ENCODE results near the gene GABRA5. TPM values are rescaled to one million over a fixed set of nuclear protein-coding genes. Genes with fewer than 3 reads are reported as not detected.

GABRA5 gene
- total RNA-seq, 6 experiments from 2014 or later, result 2.0 to 4.9 (median 3.2) TPM

GRCh38 chr15:26996250-26996649 is 129.4 kb downstream of the GABRA5 start:
- Mint-ChIP-seq H3K27ac (no peak overlapping the region), H3K4me1 (ENCODE audit: low read depth) (no peaks in the 10 kb centered on the region), H3K36me3 (ENCODE audit: low read depth) (peaks cover 7% of the 10 kb centered on the region), H3K9me3 (peaks cover 43% of the 10 kb centered on the region), H3K4me3 (no peak overlapping the region), H3K27me3 (ENCODE audit: insufficient read depth) (no peaks in the 10 kb centered on the region)
- DNase-seq, result no peak
- TF ChIP-seq CTCF (IDR thresholded peaks at IDR 0.05), result no peak

Other genes starting within 250 kb of the GABRA5 start
- 1 to 10 TPM in 3 of 6 experiments, under 1 TPM in 3; 0.46 to 5.2 (median 0.92) TPM for gene GABRB3, start 94.0 kb upstream of the GABRA5 start, total RNA-seq (2021; fragmentation: NEBNext Ultra II Directional; extraction: Animal tissue kit (Norgen Biotek cat#: 25700))
- gene GABRG3, start 104.1 kb downstream of the GABRA5 start, total RNA-seq (2021; fragmentation: NEBNext Ultra II Directional; extraction: Animal tissue kit (Norgen Biotek cat#: 25700)), result not detected